Measurements from ENCODE around the gene FANCB.

The FANCB gene

GRCh38 chrX:14832151-14832550 is 40.7 kb downstream of the FANCB start:
- DNase-seq, result no peak

GRCh38 chrX:14829643-14830042 is 43.2 kb downstream of the FANCB start:
- no peak for DNase-seq

GRCh38 chrX:14826319-14826718 is 46.5 kb downstream of the FANCB start:
- DNase-seq, result no peak

GRCh38 chrX:14825851-14826250 is 47.0 kb downstream of the FANCB start:
- DNase-seq, result no peak

- peak; percentile 19 for DNase-seq
Observed at GRCh38 chrX:14819769-14820168, 53.1 kb downstream of the FANCB start.

GRCh38 chrX:14817571-14817970 is 55.3 kb downstream of the FANCB start:
- DNase-seq, result no peak

- DNase-seq, result no peak
Observed at GRCh38 chrX:14802943-14803710, 69.7 kb downstream of the FANCB start.

GRCh38 chrX:14801136-14801535 is 71.7 kb downstream of the FANCB start:
- no peak for DNase-seq

- DNase-seq, result no peak
Observed at GRCh38 chrX:14798805-14799397, 74.0 kb downstream of the FANCB start.
